ENCODE measurements around the gene EVL. TPM values are rescaled to one million over a fixed set of nuclear protein-coding genes. Genes with fewer than 3 reads are reported as not detected.

EVL gene
- total and polyA plus RNA-seq, 2 of the 8 experiments (the other 6 are each of a cell fraction or from before 2014, with no cell fraction given), result 30.7 to 64.6 TPM

GRCh38 chr14:100190126-100190525 lies 124.9 kb downstream of the EVL start (continued):
- TF ChIP-seq CHD7 (IDR thresholded peaks at IDR 0.05; ENCODE audit: insufficient replicate concordance, low read length), result no peak
- TF ChIP-seq SIRT6 (IDR thresholded peaks at IDR 0.05; ENCODE audit: low read length), result no peak
- TF ChIP-seq HDAC6 (IDR thresholded peaks at IDR 0.05; ENCODE audit: low read depth, low read length), result no peak
- no peak for TF ChIP-seq TAF1 (IDR thresholded peaks at IDR 0.05; ENCODE audit: low read depth, low read length)
- TF ChIP-seq POU5F1 (IDR thresholded peaks at IDR 0.05; ENCODE audit: low read depth, low read length), result no peak
- no peak for TF ChIP-seq SP1 (IDR thresholded peaks at IDR 0.05; ENCODE audit: low read depth, low read length)
- no peak for TF ChIP-seq JUND (IDR thresholded peaks at IDR 0.05; ENCODE audit: low read length)
- no peak for TF ChIP-seq TAF7 (optimal IDR thresholded peaks at IDR 0.05; ENCODE audit: borderline replicate concordance, low read depth, low read length)
- no peak for TF ChIP-seq SP4 (IDR thresholded peaks at IDR 0.05; ENCODE audit: low read length)
- TF ChIP-seq, protein P1, sequence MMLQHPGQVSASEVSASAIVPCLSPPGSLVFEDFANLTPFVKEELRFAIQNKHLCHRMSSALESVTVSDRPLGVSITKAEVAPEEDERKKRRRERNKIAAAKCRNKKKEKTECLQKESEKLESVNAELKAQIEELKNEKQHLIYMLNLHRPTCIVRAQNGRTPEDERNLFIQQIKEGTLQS (IDR thresholded peaks at IDR 0.05; ENCODE audit: insufficient read depth, low read depth, low read length), result no peak
- TF ChIP-seq, protein P2, sequence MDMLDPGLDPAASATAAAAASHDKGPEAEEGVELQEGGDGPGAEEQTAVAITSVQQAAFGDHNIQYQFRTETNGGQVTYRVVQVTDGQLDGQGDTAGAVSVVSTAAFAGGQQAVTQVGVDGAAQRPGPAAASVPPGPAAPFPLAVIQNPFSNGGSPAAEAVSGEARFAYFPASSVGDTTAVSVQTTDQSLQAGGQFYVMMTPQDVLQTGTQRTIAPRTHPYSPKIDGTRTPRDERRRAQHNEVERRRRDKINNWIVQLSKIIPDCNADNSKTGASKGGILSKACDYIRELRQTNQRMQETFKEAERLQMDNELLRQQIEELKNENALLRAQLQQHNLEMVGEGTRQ (IDR thresholded peaks at IDR 0.05; ENCODE audit: low read length), result no peak

All from H1 (cell line).